Measurements from ENCODE around the gene DLX1. TPM values are rescaled to one million over a fixed set of nuclear protein-coding genes. Genes with fewer than 3 reads are reported as not detected.

Gene DLX1
- total and polyA plus RNA-seq, 9 of the 15 experiments (the other 6 are each of a cell fraction or from before 2014, with no cell fraction given): 1.9 to 26.2 (median 9.6) TPM

DNA sequence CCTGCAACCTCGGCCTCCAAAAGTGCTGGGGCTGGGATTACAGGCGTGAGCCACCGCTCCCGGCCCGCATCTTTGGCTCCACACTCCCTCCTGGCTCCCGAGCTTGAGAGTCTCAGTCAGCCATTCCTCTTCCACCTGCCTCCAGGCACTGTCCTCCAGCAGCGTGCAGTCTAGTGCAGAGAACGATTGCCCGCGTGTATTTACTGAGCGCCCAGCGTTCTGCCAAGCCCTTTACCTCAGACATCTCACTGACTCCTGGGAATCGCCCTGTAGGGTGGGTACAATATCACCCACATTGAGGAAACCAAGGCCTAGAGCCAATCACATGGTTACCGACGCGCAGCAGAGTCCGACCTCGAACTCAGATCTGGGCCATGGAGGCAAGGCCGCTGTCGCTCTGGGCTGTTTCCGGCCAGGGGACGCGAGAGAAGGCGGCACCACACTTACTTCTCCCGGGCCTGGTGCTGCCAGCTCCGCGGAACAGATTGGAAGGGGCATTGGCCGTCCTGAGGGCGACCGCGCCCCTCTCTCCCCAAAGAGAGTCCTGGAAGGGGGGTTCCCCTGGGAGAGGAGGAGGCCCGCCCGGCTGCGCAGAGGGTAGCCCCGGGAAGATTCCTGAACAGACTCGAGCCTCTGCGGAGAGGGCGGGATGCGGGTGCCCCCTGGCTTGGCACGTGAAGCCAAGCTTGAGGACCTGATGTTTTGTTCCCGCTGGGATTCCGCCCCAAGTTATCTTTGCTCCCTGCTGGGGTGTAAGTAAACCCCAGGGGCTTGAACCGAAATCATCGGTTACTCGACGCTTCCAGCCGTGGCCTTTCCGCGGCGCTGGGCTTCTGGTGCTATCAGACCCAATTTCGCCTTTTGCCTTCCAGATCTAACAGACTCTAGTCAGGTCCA, 22.6 kb downstream of the DLX1 start:
- no peak overlapping the region for H3K27ac ChIP-seq (ENCODE audit: extremely low read depth, low read depth, low read length)
- no peaks in the 10 kb centered on the region; the same call in 1 of the 2 replicates for H3K9me3 ChIP-seq (replicated peaks; ENCODE audit: control insufficient read depth, insufficient read depth, low read depth, low read length)
- no peaks in the 10 kb centered on the region for H3K27me3 ChIP-seq (ENCODE audit: control insufficient read depth in 2 of 2, insufficient read depth in 2 of 2, low read length in 2 of 2)
- H4K20me1 ChIP-seq (replicated peaks; ENCODE audit: control insufficient read depth, insufficient read depth, low read length): no peaks in the 10 kb centered on the region
- H2AFZ ChIP-seq (ENCODE audit: low read depth, low read length): no peak overlapping the region
- 79% methylated on average over 46 of the region's 51 CpGs for WGBS (ENCODE audit: insufficient coverage, low coverage, missing lambda C conversion rate)
- intact Hi-C loops (cut with micrococcal nuclease) (loop anchor here (10.0 kb wide), 1 partner anchor 183 kb away; the partner anchor contains the start of gene HAT1), in situ Hi-C loops (cut with MboI) (loop anchor here (5.0 to 25.0 kb wide), 4 partner anchors 291 to 1146 kb away; no protein-coding TSS in a partner anchor)
- no peak for TF ChIP-seq SRF (CRISPR knock-in tag; IDR thresholded peaks at IDR 0.05)
- TF ChIP-seq, protein P1, sequence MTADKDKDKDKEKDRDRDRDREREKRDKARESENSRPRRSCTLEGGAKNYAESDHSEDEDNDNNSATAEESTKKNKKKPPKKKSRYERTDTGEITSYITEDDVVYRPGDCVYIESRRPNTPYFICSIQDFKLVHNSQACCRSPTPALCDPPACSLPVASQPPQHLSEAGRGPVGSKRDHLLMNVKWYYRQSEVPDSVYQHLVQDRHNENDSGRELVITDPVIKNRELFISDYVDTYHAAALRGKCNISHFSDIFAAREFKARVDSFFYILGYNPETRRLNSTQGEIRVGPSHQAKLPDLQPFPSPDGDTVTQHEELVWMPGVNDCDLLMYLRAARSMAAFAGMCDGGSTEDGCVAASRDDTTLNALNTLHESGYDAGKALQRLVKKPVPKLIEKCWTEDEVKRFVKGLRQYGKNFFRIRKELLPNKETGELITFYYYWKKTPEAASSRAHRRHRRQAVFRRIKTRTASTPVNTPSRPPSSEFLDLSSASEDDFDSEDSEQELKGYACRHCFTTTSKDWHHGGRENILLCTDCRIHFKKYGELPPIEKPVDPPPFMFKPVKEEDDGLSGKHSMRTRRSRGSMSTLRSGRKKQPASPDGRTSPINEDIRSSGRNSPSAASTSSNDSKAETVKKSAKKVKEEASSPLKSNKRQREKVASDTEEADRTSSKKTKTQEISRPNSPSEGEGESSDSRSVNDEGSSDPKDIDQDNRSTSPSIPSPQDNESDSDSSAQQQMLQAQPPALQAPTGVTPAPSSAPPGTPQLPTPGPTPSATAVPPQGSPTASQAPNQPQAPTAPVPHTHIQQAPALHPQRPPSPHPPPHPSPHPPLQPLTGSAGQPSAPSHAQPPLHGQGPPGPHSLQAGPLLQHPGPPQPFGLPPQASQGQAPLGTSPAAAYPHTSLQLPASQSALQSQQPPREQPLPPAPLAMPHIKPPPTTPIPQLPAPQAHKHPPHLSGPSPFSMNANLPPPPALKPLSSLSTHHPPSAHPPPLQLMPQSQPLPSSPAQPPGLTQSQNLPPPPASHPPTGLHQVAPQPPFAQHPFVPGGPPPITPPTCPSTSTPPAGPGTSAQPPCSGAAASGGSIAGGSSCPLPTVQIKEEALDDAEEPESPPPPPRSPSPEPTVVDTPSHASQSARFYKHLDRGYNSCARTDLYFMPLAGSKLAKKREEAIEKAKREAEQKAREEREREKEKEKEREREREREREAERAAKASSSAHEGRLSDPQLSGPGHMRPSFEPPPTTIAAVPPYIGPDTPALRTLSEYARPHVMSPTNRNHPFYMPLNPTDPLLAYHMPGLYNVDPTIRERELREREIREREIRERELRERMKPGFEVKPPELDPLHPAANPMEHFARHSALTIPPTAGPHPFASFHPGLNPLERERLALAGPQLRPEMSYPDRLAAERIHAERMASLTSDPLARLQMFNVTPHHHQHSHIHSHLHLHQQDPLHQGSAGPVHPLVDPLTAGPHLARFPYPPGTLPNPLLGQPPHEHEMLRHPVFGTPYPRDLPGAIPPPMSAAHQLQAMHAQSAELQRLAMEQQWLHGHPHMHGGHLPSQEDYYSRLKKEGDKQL (CRISPR knock-in tag; IDR thresholded peaks at IDR 0.05; ENCODE audit: borderline replicate concordance): no peak
- no peak for TF ChIP-seq MLLT1 (IDR thresholded peaks at IDR 0.05)
- no peak for TF ChIP-seq RBM34 (IDR thresholded peaks at IDR 0.05; ENCODE audit: borderline replicate concordance, insufficient read depth, low read length)
- TF ChIP-seq CREB1 (IDR thresholded peaks at IDR 0.05): no peak
- TF ChIP-seq CREB1 (CRISPR knock-in tag; IDR thresholded peaks at IDR 0.05): no peak
- no peak for TF ChIP-seq CXXC5 (CRISPR knock-in tag; IDR thresholded peaks at IDR 0.05)
- TF ChIP-seq, protein P2, sequence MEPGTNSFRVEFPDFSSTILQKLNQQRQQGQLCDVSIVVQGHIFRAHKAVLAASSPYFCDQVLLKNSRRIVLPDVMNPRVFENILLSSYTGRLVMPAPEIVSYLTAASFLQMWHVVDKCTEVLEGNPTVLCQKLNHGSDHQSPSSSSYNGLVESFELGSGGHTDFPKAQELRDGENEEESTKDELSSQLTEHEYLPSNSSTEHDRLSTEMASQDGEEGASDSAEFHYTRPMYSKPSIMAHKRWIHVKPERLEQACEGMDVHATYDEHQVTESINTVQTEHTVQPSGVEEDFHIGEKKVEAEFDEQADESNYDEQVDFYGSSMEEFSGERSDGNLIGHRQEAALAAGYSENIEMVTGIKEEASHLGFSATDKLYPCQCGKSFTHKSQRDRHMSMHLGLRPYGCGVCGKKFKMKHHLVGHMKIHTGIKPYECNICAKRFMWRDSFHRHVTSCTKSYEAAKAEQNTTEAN (CRISPR knock-in tag; IDR thresholded peaks at IDR 0.05): no peak
- TF ChIP-seq ILK (tag; IDR thresholded peaks at IDR 0.05; ENCODE audit: borderline replicate concordance, low read depth): no peak
- ChIA-PET CTCF (ENCODE audit: low intra/inter-chr PET ratio) (interaction anchor here (0.7 kb wide), 1 partner anchor 988 kb away, joined by 3 read pairs; no protein-coding TSS in a partner anchor), POLR2A (interaction anchor here (0.6 to 0.8 kb wide), 2 partner anchors 107 to 1412 kb away, joined by 3 read pairs; no protein-coding TSS in a partner anchor)
- H3K9me1 ChIP-seq (ENCODE audit: control insufficient read depth, insufficient read depth, low read length): no peaks in the 10 kb centered on the region
- no TSS peak for BruUV-seq (replicated peaks)
- peaks cover 4 to 34% of the 10 kb centered on the region in 2 experiments for H3K4me1 ChIP-seq (replicated peaks in 1 of 2; ENCODE audit: control insufficient read depth in 2 of 2, insufficient read depth in 2 of 2, low read length in 2 of 2)
- H3K4me2 ChIP-seq (ENCODE audit: insufficient read depth, low read length): no peak overlapping the region
- H3K79me2 ChIP-seq (ENCODE audit: control insufficient read depth, insufficient read depth, low read length): no peaks in the 10 kb centered on the region
- H3K36me3 ChIP-seq (ENCODE audit: control insufficient read depth, insufficient read depth, low read length): no peaks in the 10 kb centered on the region
- FAIRE-seq: no peak
- no peak for ATAC-seq
- no peak for DNase-seq (ENCODE audit: extremely low read depth in 1 of 4, low spot score in 3 of 4)
- no peak overlapping the region for H3K9ac ChIP-seq (ENCODE audit: insufficient read depth in 1 of 2, low read depth in 2 of 2, low read length in 2 of 2)
- H3K4me3 ChIP-seq: no peak overlapping the region

Measured in K562 (cell line).